Endodermal cell (in vitro differentiated cells): ENCODE measurements around the gene LTBP1. TPM values are rescaled to one million over a fixed set of nuclear protein-coding genes. Genes with fewer than 3 reads are reported as not detected.

ENCODE experiments used
- DNase-seq: peaks from one replicate; pipeline ENCODE4 v3.0.0-alpha.2; 2017
- H3K27ac ChIP-seq: 2 replicates; pipeline ENCODE4 v1.5.1; 2013; ENCODE audit warnings: mild to moderate bottlenecking, low read depth, low read length, moderate library complexity
- H3K27me3 ChIP-seq: 2 replicates; pipeline ENCODE4 v1.6.1; 2013; ENCODE audit warnings: mild to moderate bottlenecking, low read length, moderate library complexity; ENCODE audit not compliant: insufficient read depth, control insufficient read depth, poor library complexity, severe bottlenecking
- H3K36me3 ChIP-seq: 2 replicates; pipeline ENCODE4 v1.7.0; 2013; ENCODE audit warnings: mild to moderate bottlenecking, low read length, moderate library complexity; ENCODE audit not compliant: control insufficient read depth, insufficient read depth
- H3K4me1 ChIP-seq: one replicate; pipeline ENCODE4 v1.7.0; 2013; ENCODE audit warnings: low read length; ENCODE audit not compliant: control insufficient read depth, insufficient read depth
- H3K4me3 ChIP-seq: 2 replicates; pipeline ENCODE4 v1.5.1; 2013; ENCODE audit warnings: mild to moderate bottlenecking, low read length, moderate library complexity
- H3K9ac ChIP-seq: 2 replicates; pipeline ENCODE4 v1.6.1; 2013; ENCODE audit warnings: mild to moderate bottlenecking, low read length, moderate library complexity; ENCODE audit not compliant: poor library complexity, severe bottlenecking; ENCODE audit errors: extremely low read depth
- H3K9me3 ChIP-seq: 2 replicates; pipeline ENCODE4 v1.6.1; 2013; ENCODE audit warnings: mild to moderate bottlenecking, low read length, moderate library complexity; ENCODE audit not compliant: control insufficient read depth
- H3K27ac Mint-ChIP-seq: 2 replicates; pipeline ENCODE4 v1.8.0; 2020; ENCODE audit warnings: mixed read lengths
- H3K27me3 Mint-ChIP-seq: 2 replicates; pipeline ENCODE4 v1.8.0; 2021; ENCODE audit warnings: mild to moderate bottlenecking, mixed read lengths; ENCODE audit not compliant: insufficient read depth
- H3K36me3 Mint-ChIP-seq: 2 replicates; pipeline ENCODE4 v1.8.0; 2020; ENCODE audit warnings: low read depth, mixed read lengths
- H3K4me1 Mint-ChIP-seq: 2 replicates; pipeline ENCODE4 v1.8.0; 2020; ENCODE audit warnings: mixed read lengths
- H3K4me3 Mint-ChIP-seq: 2 replicates; pipeline ENCODE4 v1.8.0; 2020; ENCODE audit warnings: mild to moderate bottlenecking, moderate library complexity, mixed read lengths
- H3K9me3 Mint-ChIP-seq: 2 replicates; pipeline ENCODE4 v1.8.0; 2020; ENCODE audit warnings: mild to moderate bottlenecking, mixed read lengths
- CTCF ChIP-seq: fragments of 200-600 bp; sonication (generic); conservative IDR thresholded peaks from 2 replicates; pipeline ENCODE4 v1.5.0; 2021; ENCODE audit warnings: antibody characterized with exemption, mild to moderate bottlenecking
- WGBS, 2 experiments: methylation state at CpG; one replicate each; pipeline versions ENCODE4 v1.1.5 to v1.1.7; 2013; ENCODE audit warnings: missing lambda C conversion rate in 2 of 2, mixed read lengths in 1 of 2; ENCODE audit not compliant: insufficient coverage in 1 of 2, insufficient read length in 1 of 2; 5-methylcytosine and 5-hydroxymethylcytosine counted together
- total RNA-seq, 2 donors: library from RNA; stranded (reverse); fragmentation: NEBNext Ultra II Directional in 1 of 2; extraction: Animal tissue kit (Norgen Biotek cat#: 25700) in 1 of 2; gene quantifications; 2 replicates in 1 of 2; 3 replicates in 1 of 2; pipeline ENCODE4 v1.2.1, GENCODE V29; 2021

The LTBP1 gene
- total RNA-seq, 2 donors from 2014 or later: 43.2 to 43.4 TPM

DNA sequence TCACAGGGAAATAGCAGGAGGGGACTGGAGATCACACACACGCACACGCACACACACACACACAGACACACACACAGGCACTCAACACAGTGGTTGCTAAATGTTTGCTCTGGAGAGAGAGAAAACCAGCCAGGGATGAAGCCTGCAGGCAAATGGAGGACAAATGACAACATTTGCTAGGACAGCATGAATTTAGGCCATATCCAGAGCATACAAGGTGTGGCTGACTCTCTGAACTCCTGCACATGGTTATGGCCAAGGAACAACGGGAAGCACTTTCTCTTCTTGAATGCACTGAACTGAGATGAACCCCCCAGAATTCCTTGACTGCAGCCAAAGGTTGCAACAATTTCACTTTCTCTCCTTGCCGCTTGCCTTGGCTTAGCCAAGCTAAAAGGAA lies 299.7 kb downstream of the LTBP1 start:
- Mint-ChIP-seq H3K27me3 (no peaks in the 10 kb centered on the region), H3K9me3 (no peaks in the 10 kb centered on the region), H3K36me3 (no peaks in the 10 kb centered on the region), H3K27ac (no peak overlapping the region), H3K4me1 (peaks cover 4% of the 10 kb centered on the region), H3K4me3 (no peak overlapping the region)
- no peak overlapping the region for H3K27ac ChIP-seq
- H3K27me3 ChIP-seq: no peaks in the 10 kb centered on the region
- 81 to 100% methylated on average over 2 to 3 of the region's 4 CpGs for WGBS, 2 experiments
- no peak for TF ChIP-seq CTCF
- no peaks in the 10 kb centered on the region for H3K4me1 ChIP-seq
- no peak for DNase-seq
- no peaks in the 10 kb centered on the region for H3K9me3 ChIP-seq
- no peaks in the 10 kb centered on the region for H3K36me3 ChIP-seq
- no peak overlapping the region for H3K4me3 ChIP-seq
- no peak overlapping the region for H3K9ac ChIP-seq

- Mint-ChIP-seq H3K9me3 (no peaks in the 10 kb centered on the region), H3K4me3 (no peak overlapping the region), H3K27ac (no peak overlapping the region), H3K4me1 (peaks cover 4% of the 10 kb centered on the region), H3K36me3 (no peaks in the 10 kb centered on the region), H3K27me3 (no peaks in the 10 kb centered on the region)
- no peaks in the 10 kb centered on the region for H3K27me3 ChIP-seq
- no peak overlapping the region for H3K9ac ChIP-seq
- no peak for TF ChIP-seq CTCF
- no peaks in the 10 kb centered on the region for H3K36me3 ChIP-seq
- no peaks in the 10 kb centered on the region for H3K4me1 ChIP-seq
- no peak for DNase-seq
- WGBS, 2 experiments: 95% methylated on average over 1 of the region's 1 CpG; no CpG with 5 or more reads in 1 of the 2 experiments
- no peak overlapping the region for H3K27ac ChIP-seq
- H3K4me3 ChIP-seq: no peak overlapping the region
- H3K9me3 ChIP-seq: no peaks in the 10 kb centered on the region
Measured at GRCh38 chr2:33247365-33247764, 300.6 kb downstream of the LTBP1 start.

GRCh38 chr2:33250417-33251029 lies 303.8 kb downstream of the LTBP1 start:
- no peaks in the 10 kb centered on the region for H3K4me1 ChIP-seq
- DNase-seq: peak; percentile 66
- no peak overlapping the region for H3K27ac ChIP-seq
- H3K4me3 Mint-ChIP-seq: no peak overlapping the region
- no peak overlapping the region for H3K4me3 ChIP-seq
- H3K27me3 ChIP-seq: no peaks in the 10 kb centered on the region
- TF ChIP-seq CTCF: no peak
- no peak overlapping the region for H3K27ac Mint-ChIP-seq
- no peaks in the 10 kb centered on the region for H3K9me3 Mint-ChIP-seq
- H3K27me3 Mint-ChIP-seq: no peaks in the 10 kb centered on the region
- no peaks in the 10 kb centered on the region for H3K9me3 ChIP-seq
- peaks cover 4% of the 10 kb centered on the region for H3K4me1 Mint-ChIP-seq
- no peaks in the 10 kb centered on the region for H3K36me3 ChIP-seq
- H3K9ac ChIP-seq: no peak overlapping the region
- peaks cover 7% of the 10 kb centered on the region for H3K36me3 Mint-ChIP-seq
- 74 to 88% methylated on average over 2 to 5 of the region's 5 CpGs for WGBS, 2 experiments
